Esophagus mucosa (tissue), 1 donor: Measurements from ENCODE around the gene SSNA1. TPM values are rescaled to one million over a fixed set of nuclear protein-coding genes. Genes with fewer than 3 reads are reported as not detected.
A peak's percentile ranks its signal among the peaks of the same experiment; 100 is the strongest.

Source experiments
- ATAC-seq: fragments of 200-7000 bp; cut with Tn5 transposase; one replicate; pipeline ENCODE4 v1.9.1; 2020
- total RNA-seq: library from RNA; stranded (reverse); gene quantifications from one replicate; pipeline ENCODE4 v1.2.4, GENCODE V29; 2023
- donor health status: DM: yes; HTN: yes; CAD: no.

SSNA1 gene, protein sequence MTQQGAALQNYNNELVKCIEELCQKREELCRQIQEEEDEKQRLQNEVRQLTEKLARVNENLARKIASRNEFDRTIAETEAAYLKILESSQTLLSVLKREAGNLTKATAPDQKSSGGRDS
- total RNA-seq: 86.8 TPM

DNA sequence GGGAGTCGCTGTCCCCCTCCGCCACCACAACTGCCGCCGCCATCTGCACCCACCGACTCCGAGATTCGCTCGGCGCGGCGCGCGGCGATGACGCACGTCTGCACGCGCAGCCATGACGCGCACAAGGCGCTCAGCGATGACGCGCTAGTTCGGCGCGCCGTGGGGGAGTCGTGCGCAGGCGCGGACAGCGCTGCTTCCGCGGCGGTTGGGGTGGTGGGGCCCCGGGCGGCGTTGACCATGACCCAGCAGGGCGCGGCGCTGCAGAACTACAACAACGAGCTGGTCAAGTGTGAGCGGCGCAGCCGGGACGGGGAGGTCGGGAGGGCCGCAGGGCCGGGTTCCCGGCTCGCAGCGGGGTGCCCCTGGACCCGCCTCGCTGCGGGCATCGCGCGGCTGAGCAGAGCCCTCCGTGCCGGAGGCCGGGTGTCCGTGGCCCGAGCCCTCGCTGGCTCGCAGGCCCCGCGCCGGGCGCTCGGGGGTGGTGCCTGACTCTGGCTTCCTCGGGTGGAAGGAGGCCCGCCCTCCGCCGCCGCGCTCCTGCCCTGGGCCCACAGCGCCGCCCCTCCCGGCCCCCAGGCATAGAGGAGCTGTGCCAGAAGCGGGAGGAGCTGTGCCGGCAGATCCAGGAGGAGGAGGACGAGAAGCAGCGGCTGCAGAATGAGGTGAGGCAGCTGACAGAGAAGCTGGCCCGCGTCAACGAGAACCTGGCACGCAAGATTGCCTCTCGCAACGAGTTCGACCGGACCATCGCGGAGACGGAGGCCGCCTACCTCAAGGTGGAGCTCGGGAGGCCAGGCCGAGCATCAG is at the start of gene SSNA1, which contains the start of gene ANAPC2:
Gene SSNA1 (plus strand): TSS at position 187 of the 807 bp plus-strand sequence. CDS start 51 bp downstream, at position 238.
Gene ANAPC2 (minus strand): TSS at position 71 of the 807 bp plus-strand sequence. CDS start 28 bp downstream, at position 43.
- peak; percentile 84 for ATAC-seq

DNA sequence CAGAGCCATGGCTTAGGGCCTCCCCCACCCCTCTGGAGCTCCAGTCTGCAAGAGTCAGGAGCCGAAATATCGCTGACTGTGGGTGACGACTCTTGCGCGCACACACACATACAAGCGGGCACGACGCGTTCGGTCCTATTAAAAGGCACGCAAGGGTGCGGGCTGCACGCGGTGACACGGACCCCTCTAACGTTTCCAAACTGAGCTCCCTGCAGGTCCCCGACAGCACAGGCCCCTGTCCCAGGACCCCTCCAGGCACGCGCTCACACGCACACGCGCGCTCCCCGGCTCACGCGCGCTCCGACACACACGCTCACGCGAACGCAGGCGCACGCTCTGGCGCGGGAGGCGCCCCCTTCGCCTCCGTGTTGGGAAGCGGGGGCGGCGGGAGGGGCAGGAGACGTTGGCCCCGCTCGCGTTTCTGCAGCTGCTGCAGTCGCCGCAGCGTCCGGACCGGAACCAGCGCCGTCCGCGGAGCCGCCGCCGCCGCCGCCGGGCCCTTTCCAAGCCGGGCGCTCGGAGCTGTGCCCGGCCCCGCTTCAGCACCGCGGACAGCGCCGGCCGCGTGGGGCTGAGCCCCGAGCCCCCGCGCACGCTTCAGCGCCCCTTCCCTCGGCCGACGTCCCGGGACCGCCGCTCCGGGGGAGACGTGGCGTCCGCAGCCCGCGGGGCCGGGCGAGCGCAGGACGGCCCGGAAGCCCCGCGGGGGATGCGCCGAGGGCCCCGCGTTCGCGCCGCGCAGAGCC is 49.6 kb upstream of the SSNA1 start, which contains the start of gene GRIN1:
Gene GRIN1 (plus strand): TSS at position 433 of the 746 bp plus-strand sequence. CDS start 333 bp downstream, outside the sequence.
- ATAC-seq: peak; percentile 40

DNA sequence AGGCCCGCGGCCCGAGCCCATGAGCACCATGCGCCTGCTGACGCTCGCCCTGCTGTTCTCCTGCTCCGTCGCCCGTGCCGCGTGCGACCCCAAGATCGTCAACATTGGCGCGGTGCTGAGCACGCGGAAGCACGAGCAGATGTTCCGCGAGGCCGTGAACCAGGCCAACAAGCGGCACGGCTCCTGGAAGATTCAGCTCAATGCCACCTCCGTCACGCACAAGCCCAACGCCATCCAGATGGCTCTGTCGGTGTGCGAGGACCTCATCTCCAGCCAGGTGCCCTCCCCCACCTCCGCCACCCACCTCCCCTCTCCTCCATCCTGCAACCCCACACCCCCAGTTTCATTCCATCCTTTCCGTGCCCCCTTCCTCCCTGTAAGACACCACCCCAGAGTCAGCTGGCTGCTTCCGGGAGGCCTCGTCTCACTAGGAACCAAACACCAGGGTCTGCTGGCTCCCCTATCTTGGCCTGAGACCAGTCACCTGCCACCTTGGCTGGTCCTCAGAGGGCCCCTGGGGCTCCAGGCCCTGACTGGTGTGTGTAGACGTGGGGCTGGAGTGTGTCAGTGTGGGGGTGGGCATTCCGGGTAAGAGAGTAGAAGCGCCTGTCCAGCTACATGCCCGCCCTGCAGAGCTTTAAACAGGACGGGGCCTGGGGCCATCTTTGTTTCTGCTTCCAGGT is 48.9 kb upstream of the SSNA1 start:
- ATAC-seq: no peak

DNA sequence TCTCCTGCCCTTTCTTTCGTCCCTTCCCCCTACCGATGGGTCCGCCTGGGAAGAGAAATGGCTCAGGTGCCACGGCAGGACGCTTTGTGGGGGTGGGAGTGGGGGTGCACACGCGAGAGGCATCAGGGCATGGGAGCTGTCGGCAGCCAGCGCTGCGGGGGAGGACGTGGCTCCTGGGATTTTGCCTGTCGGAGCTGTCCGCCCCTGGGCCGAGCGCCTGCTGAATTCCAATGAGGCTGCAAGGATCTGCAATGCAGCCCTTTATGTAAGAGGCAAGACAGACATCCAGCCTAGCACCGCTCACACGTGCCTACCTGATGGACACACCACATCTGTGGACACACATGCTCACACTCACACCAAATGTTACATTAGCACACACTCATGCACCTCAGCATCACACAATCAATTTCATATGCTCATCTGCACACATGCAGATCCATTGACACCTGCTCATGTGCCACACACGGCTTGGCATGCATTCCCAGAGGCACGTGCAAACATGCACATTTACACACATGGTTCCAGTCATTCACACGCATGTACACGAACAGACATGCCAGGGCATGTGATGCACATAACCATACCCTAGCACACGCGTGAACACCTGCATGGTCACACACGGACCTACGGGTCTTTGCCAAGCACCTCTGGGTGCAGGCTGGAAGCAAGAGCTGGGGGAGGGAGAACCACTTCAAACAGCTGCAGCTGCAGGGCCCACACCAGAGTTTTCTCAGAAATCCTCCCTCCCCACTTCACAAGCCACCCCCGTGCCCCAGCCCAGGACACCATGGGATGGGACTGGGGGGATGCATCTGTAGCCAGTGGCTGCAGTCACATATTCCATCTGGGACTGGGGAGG is 48.1 kb upstream of the SSNA1 start:
- no peak for ATAC-seq

DNA sequence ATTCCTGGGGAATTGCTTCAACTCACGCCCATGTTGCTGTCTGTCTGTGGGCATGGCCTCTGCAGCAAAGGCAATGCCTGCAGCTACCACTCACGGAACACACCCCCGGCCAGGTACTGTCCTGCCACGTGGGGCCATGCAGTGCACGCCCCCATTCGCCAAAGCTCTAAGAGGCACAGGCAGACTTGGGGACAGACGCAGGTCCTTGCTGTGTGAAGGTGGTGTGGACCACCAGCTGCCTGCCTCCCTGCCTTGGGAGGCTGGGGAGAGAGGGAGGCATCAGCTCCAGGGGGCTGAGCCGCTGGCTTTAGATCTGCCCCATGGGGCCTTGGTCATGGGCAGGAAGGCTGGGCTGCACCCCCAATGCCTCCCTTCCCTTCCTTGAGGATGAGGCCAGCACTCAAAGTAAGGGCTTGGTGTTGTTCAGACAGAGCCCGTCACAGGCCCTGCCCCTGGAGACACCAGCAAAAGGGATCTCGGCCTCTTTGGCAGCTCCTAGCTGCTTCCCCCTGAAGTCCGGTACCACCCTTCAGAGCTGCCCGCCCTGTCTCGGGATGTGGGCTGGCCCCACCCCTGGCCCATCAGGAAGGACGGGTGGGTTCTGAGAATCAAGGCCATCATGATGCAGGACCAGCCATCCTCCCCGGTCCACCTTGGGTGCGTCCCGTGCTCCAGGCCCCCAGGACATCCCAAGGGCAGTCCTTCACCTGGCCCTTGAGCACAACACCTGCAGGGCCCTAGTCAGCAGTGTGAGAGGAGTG is 47.2 kb upstream of the SSNA1 start:
- ATAC-seq: no peak

DNA sequence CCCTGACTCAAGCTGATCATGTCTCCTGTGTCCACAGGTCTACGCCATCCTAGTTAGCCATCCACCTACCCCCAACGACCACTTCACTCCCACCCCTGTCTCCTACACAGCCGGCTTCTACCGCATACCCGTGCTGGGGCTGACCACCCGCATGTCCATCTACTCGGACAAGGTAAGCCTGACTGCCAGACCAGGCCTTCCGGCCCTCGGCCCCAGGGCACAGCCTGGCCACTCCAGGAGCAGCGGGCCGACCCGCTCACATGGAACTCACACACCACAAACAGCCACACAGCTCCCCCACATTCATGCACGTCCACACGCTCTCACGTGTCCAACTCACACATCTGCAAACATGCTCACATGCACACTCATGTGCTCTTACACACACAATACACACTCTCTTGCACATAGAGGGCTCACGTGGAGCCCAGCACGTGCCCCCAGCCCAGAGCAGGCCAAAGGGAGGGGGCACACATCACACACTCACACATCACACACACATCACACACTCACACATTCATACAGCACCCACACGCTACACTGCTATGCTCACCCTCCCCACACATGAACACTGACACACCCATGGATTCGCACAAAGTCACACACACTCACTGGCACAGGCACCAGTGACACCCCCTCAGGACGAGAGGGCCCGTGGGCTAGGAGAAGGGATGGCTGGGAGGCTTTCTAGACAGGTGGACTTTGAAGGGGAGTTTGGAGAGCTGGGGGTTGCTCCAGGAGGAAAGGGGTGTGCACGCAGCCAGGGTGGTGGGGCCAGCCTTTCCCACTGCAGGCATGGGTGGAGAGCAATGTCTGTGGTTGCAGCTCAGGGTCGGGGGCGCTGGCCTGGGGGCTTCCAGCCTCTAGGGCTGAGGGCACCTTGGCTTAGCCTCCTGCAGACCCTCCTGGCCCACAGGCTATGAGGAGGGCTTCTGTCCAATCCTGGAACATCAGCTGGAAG is 46.2 kb upstream of the SSNA1 start:
- no peak for ATAC-seq

DNA sequence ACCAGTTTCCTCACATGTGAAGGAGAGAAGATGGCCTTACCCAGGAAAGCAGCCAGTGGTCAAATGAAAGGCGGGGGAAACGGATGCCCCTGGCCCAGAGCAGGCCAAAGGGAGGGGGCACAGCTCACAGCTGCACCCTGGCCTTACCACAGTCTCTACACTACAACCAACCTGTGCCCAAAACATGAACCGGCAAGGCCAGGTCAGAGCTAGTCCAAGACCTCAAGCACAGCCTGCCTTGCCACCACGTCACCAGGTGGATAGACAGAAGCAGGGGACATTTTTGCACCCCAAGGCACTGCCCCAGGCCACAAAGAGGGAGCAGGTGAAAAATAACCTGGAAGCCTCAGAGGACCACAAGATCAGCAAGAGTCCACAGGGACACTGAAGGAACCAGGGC is 45.0 kb upstream of the SSNA1 start:
- no peak for ATAC-seq

DNA sequence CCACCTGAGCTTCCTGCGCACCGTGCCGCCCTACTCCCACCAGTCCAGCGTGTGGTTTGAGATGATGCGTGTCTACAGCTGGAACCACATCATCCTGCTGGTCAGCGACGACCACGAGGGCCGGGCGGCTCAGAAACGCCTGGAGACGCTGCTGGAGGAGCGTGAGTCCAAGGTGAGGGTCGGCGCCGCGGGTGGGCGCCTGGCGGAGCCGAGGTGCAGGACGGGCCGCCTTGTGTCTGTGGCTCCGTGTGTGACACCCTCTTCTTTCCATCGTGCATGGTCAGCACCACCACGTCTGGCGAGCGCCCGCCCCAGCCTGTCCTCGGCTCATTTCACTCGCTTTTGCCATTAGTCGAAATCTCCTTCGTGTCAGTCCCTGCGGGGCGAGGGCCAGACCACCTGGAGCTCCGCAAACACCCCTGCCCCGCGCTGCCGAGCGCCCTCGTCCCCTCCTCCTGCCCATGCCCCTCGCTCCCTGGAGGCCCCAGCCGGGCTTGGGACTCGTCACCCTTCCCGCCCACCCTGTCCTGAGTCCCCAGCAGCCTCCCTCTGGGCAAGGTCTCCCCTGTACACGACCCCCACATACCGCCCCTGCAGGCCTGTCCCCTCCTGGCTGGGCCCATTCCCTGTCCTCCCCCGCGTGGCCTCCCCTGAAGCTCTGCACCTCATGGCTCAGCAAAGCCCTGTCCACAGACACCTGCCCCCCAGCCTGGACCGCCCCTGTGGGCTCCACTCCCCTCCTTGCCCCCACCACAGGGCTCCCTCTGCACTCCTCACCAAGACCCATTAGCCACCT is 42.5 kb upstream of the SSNA1 start:
- ATAC-seq: no peak

DNA sequence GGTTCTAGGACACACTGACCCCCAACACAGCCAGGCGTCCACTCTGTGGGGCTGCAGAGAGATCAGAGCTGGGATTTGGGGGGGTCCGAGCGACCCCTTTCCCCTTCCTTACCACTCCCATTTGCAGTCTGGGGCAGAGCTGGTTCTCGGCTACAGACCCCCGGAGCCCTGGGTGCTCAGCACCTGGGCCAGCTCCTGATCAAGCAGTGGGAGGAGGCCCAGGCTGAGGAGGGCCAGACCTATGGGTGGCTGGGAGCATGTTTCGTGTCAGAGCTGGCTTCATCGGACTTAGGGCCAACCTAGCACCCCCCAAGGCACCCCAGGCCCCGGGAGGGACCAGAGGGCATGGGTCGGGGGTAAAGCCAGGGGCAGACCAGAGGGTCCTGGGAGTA is 42.0 kb upstream of the SSNA1 start:
- ATAC-seq: no peak

DNA sequence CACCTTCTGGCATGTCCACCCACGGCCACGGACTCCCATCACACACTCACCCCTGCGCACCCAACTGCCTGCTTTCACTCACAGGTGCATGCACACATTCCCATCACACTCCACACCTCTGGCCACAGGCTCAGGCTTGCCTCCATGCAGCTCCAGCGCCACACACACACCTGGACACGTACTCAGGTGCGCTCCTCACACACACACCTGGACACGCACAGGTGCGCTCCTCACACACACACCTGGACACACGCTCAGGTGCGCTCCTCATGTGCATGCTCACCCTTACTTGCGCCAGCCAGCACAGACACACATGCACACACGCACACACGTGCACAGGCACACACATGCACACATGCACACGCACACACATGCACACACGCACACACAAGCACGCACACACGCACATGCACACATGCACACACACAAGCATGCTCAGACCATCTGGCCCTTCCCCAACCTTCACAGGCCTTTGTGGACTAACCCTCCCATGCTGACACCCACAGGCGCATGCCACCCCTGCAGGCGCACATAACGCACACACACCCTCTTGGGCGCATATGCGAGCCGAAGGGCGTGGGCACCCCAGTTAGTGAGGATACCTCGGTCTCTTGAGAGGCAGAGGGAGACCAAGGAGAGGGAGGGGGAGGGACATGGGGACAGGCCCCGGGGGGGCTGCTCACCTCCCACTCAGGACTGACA is 41.2 kb upstream of the SSNA1 start:
- no peak for ATAC-seq

DNA sequence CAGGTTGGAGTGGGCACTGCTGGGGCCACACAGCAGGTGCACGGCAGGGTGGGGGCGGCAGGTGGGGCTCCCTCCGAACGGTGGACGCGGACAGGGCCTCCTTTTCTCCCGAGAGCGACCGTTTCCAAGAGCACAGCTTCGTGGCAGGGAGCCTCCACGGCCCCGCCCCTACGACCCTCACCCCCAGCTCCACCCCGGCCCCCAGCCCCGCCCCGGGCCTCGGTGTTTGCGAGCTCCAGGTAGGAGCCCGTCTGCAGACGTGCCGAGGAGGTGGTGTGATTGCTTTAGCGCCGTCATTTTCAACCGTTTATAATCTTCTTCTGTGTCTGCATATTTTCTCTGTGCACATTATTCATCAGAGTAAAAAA is 40.7 kb upstream of the SSNA1 start:
- no peak for ATAC-seq

DNA sequence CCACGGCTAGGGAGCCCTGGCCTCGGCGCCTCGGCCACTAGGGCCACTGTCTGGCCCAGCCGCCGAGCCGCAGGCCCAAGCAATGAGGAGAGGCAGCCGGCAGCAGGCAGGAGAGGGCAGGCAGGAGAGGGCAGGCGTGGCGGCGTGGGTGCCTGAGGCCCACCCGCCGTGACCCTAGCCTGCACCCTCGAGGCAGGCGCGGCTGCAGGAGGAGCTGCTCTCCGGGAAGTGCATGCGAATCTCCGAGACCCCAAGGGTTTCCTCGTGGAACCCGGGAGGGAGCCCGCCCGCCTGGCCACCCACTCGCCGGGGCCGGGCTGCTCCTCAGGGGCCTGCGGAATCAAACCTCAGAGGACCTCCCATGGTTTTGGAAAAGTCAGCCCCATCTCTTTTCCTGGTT is 40.2 kb upstream of the SSNA1 start:
- ATAC-seq: no peak

DNA sequence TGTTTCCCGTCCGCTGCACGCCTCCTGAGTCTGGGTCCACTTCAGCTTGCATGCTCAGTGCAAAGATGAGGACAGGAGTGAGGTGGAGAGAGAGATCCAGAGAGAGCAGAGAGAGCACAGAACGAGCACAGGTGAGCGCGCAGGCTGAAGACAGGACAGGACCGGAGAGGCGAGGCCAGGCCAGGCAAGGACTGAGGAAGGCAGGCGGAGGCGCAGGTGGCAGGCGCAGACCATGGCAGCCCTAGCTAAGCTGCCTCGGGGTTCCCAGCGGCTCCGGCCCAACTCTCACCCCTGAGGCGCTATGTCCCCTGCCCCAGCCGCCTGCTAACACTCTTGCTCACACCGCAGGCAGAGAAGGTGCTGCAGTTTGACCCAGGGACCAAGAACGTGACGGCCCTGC is 39.8 kb upstream of the SSNA1 start:
- ATAC-seq: no peak

DNA sequence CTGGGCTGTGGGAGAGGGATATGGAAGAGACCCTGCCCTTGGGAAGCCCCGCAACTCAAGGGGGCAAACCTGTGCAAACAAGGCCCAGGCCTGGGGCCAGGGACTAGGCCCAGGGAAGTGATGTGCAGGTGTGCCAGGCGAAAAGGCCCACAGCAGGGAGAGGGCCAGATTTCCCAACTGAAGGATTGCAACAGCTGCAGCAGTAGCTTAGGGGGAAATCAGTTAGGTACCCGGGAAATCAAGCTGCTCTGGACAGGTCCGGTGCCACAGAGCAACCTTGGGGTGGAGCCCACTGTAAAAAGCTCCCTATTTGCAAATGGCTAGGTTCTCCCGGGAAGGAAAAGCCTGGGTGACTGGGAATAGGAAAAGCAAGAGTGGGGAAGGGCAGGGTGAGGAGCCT is 39.1 kb upstream of the SSNA1 start:
- no peak for ATAC-seq

DNA sequence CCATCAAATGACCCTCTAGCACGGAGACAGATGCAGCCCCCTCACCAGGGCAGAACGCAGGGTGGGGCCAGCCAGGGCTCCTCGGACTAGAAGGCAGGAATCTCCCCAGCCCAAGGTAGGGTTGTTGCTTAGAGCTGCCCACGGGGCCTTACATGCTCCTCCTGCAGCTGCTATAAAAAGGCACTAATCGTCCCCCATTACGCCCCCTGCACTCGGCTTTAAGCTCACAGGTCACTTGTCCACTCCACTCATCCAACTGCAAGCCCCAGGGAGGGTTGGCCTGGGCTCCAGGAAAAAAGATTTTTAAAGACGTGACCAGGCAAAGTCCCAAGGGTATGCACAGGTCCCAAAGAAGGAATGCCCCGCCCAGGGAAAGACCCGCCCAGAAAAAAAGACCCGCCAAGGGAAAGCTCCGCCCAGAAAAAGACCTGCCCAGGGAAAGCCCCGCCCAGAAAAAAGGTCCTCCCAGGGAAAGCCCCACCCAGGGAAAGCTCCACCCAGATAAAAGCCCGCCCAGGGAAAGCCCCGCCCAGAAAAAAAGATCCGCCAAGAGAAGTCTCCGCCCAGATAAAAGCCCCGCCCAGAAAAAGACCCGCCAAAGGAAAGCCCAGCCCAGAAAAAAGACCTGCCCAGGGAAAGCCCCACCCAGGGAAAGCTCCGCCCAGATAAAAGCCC is 38.4 kb upstream of the SSNA1 start:
- ATAC-seq: no peak

DNA sequence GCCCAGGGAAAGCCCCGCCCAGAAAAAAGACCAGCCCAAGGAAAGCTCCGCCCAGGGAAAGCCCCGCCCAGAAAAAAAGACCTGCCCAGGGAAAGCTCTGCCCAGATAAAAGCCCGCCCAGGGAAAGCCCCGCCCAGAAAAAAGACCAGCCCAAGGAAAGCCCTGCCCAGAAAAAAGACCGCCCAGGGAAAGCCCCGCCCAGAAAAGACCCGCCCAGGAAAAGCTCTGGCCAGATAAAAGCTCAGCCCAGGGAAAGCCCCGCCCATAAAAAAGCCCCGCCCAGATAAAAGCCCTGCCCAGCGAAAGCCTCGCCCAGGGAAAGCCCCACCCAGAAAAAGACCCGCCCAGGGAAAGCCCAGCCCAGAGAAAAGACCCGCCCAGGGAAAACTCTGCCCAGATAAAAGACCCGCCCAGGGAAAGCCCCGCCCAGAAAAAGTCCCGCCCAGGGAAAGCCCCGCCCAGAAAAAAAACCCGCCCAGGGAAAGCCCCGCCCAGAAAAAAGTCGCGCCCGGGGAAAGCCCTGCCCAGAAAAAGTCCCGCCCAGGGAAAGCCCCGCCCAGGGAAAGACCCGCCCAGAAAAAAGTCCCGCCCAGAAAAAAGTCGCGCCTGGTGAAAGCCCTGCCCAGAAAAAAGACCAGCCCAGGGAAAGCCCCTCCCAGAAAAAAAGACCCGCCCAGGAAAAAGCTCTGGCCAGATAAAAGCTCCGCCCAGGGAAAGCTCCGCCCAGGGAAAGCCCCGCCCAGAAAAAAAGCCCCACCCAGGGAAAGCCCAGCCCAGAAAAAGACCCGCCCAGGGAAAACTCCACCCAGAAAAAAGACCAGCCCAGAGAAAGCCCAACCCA is 37.6 kb upstream of the SSNA1 start:
- peak; percentile 28 for ATAC-seq
